Fibroblast of skin of scalp (primary cell): ENCODE results near the gene HOXD11.

ENCODE experiments used
- DNase-seq: peaks from one replicate; pipeline ENCODE4 v3.0.0-alpha.2; 2013

Gene HOXD11

GRCh38 chr2:176151442-176152287 lies 44.6 kb downstream of the HOXD11 start, which contains the start of gene HOXD4:
Gene HOXD4 (plus strand): TSS chr2:176151550. CDS start chr2:176151634, 84 bp downstream.
- DNase-seq: no peak

- DNase-seq: no peak
These were observed 45.5 kb downstream of the HOXD11 start for GRCh38 chr2:176152350-176153181.

- DNase-seq: no peak
These were observed 47.6 kb downstream of the HOXD11 start for GRCh38 chr2:176154576-176155252.

- no peak for DNase-seq
These were observed 48.4 kb downstream of the HOXD11 start for GRCh38 chr2:176155356-176156044.

GRCh38 chr2:176156301-176156806 lies 49.3 kb downstream of the HOXD11 start:
- no peak for DNase-seq

GRCh38 chr2:176156807-176157498 lies 49.9 kb downstream of the HOXD11 start, which contains the start of gene HOXD3:
Gene HOXD3 (plus strand): TSS chr2:176157307. CDS start chr2:176169115, 11,808 bp downstream.
- no peak for DNase-seq

- DNase-seq: no peak
These were observed 50.6 kb downstream of the HOXD11 start for GRCh38 chr2:176157499-176158185.

- DNase-seq: no peak
These were observed 51.1 kb downstream of the HOXD11 start for GRCh38 chr2:176158186-176158591.

GRCh38 chr2:176158855-176159662 lies 52.0 kb downstream of the HOXD11 start:
- DNase-seq: peak; percentile 51
